ENCODE measurements around the gene SLC17A5. TPM values are rescaled to one million over a fixed set of nuclear protein-coding genes. Genes with fewer than 3 reads are reported as not detected.
A peak's percentile ranks its signal among the peaks of the same experiment; 100 is the strongest.
"Not testable (repeated sequence)": the region's sequence is repeated elsewhere in the genome, so short reads cannot be mapped to it uniquely, and the experiment has no call there.

SLC17A5 gene
- total and polyA plus RNA-seq, 10 of the 15 experiments (the other 5 are each of a cell fraction or from before 2014, with no cell fraction given), result 2.3 to 7.2 (median 5.0) TPM

DNA sequence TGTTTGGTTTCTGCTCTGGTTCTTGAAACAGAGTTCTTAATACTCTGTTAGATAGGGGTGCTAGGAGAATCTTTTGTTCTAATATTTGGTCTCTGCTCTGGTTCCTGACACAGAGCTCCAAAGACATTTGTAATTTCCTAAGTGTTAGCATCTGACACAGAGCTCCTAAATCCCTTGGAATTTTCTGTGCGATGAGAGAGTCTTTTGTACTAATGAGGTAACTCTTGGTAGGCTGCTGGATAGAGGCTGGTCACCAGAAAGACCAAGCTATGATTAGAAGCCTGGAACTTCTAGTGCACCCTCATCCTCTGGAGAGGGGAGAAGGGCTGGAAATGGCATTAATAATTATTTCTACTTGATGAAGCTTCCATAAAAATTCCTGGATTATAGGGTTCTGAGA is 34.6 kb upstream of the SLC17A5 start (continued):
- TF ChIP-seq STAT1 (conservative IDR thresholded peaks at IDR 0.05) (no peak), ZNF207 (IDR thresholded peaks at IDR 0.05; ENCODE audit: borderline replicate concordance) (no peak), NFXL1 (IDR thresholded peaks at IDR 0.05; ENCODE audit: borderline replicate concordance) (no peak), TCF3 (IDR thresholded peaks at IDR 0.05; ENCODE audit: borderline replicate concordance, insufficient read depth, low read depth, low read length) (no peak)

- BruUV-seq (replicated peaks); in situ Hi-C loops (cut with MboI); FAIRE-seq: not testable (repeated sequence)
Measured at GRCh38 chr6:73683574-73683973, 29.8 kb upstream of the SLC17A5 start.

DNA sequence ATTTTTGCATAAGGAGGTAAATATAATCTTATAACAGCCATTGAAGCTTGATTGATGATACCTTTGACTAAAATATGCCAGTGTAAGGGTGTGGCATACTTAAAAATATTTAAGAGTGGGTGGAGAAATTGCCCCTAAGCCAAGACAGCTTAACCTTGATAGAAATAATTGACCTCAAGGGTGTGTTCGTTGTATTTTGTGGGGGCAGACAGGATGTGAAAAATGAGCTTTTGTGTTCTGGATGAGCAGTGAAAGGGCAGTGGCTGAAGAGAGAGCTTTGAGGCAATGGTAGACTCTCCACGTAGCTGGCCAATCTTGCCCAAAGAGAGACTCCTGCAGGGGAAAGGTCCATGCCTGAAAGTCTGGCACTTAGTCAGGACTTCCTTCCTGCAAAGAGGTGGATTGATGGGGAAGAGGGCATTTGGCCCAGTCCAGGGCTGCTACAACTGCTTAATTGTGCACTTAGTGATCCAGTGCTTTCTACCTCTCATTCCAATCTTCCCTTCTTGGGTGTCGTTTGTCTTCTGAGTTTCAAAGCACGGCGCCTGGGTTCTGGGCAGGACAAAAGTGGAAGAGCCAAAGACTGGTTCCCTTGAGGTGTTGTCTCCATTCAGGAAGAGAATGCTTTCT is 26.6 kb upstream of the SLC17A5 start:
- Histone ChIP-seq H4K20me1 (ENCODE audit: control insufficient read depth, insufficient read depth) (no peaks in the 10 kb centered on the region), H3K79me2 (ENCODE audit: control insufficient read depth, insufficient read depth, low read length) (no peaks in the 10 kb centered on the region), H3K27ac (ENCODE audit: control insufficient read depth, insufficient read depth) (no peak overlapping the region), H3K4me1 (ENCODE audit: control insufficient read depth, insufficient read depth, low read length) (no peaks in the 10 kb centered on the region), H2AFZ (ENCODE audit: control insufficient read depth, low read depth, low read length) (no peak overlapping the region), H3K9ac (ENCODE audit: control insufficient read depth, insufficient read depth, low read length) (no peak overlapping the region), H3K4me3 (no peak overlapping the region), H3K36me3 (ENCODE audit: control insufficient read depth in 2 of 2, insufficient read depth in 2 of 2, low read length in 1 of 2) (no peaks in the 10 kb centered on the region), H3K27me3 (replicated peaks in 1 of 2; ENCODE audit: control insufficient read depth in 2 of 2, insufficient read depth in 2 of 2, low read length in 1 of 2) (no peaks in the 10 kb centered on the region), H3K4me2 (ENCODE audit: control insufficient read depth, insufficient read depth) (no peak overlapping the region), H3K9me3 (replicated peaks; ENCODE audit: control insufficient read depth, insufficient read depth, low read length) (no peaks in the 10 kb centered on the region; the same call in 2 of the 3 replicates)
- BruUV-seq (replicated peaks), result no TSS peak
- peak; percentile 16 for DNase-seq (ENCODE audit: low read depth, low spot score)
- peak; percentile 41; the same call in 2 of the 3 replicates for ATAC-seq
- WGBS (ENCODE audit: insufficient coverage, insufficient replicate concordance, low lambda C conversion rate, missing lambda C conversion rate), result 37% methylated on average over 5 of the region's 5 CpGs
- no peak for FAIRE-seq
- RAD21 ChIA-PET (ENCODE audit: unreplicated experiment), result interaction anchor here (1.0 kb wide), 1 partner anchor 53 kb away, joined by 3 read pairs; no protein-coding TSS in a partner anchor
- SMC1A ChIA-PET (ENCODE audit: uncharacterized antibody, unreplicated experiment), result interaction anchor here (1.5 to 10.3 kb wide), 2 partner anchors 51 to 56 kb away, joined by 7 to 120 read pairs; no protein-coding TSS in a partner anchor
- intact Hi-C loops (cut with micrococcal nuclease; ENCODE audit: unreplicated experiment), result no loop called here
- in situ Hi-C loops (cut with MboI), result no loop called here
- CTCF ChIA-PET, result interaction anchor here (0.6 to 11.8 kb wide), 6 partner anchors 27 to 82 kb away, joined by 3 to 213 read pairs (median 3); no protein-coding TSS in a partner anchor
- POLR2A ChIA-PET, result interaction anchor here (0.6 kb wide), 1 partner anchor 42 kb away, joined by 3 read pairs; no protein-coding TSS in a partner anchor
- TF ChIP-seq IKZF2 (IDR thresholded peaks at IDR 0.05) (no peak), SMC3 (IDR thresholded peaks at IDR 0.05; ENCODE audit: borderline replicate concordance, low read length) (no peak), TAF1 (IDR thresholded peaks at IDR 0.05; ENCODE audit: borderline replicate concordance, low read depth, low read length) (no peak), NR2F1 (conservative IDR thresholded peaks at IDR 0.05) (no peak; the same call in 1 of the 2 replicates), POLR2A (IDR thresholded peaks at IDR 0.05; ENCODE audit: low read depth, low read length) (no peak), FOXK2 (IDR thresholded peaks at IDR 0.05) (no peak), ZNF207 (IDR thresholded peaks at IDR 0.05; ENCODE audit: borderline replicate concordance) (no peak)
- TF ChIP-seq, protein P1, sequence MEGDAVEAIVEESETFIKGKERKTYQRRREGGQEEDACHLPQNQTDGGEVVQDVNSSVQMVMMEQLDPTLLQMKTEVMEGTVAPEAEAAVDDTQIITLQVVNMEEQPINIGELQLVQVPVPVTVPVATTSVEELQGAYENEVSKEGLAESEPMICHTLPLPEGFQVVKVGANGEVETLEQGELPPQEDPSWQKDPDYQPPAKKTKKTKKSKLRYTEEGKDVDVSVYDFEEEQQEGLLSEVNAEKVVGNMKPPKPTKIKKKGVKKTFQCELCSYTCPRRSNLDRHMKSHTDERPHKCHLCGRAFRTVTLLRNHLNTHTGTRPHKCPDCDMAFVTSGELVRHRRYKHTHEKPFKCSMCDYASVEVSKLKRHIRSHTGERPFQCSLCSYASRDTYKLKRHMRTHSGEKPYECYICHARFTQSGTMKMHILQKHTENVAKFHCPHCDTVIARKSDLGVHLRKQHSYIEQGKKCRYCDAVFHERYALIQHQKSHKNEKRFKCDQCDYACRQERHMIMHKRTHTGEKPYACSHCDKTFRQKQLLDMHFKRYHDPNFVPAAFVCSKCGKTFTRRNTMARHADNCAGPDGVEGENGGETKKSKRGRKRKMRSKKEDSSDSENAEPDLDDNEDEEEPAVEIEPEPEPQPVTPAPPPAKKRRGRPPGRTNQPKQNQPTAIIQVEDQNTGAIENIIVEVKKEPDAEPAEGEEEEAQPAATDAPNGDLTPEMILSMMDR (IDR thresholded peaks at IDR 0.05 in 2 of 3, conservative IDR thresholded peaks at IDR 0.05 in 1 of 3; ENCODE audit: control insufficient read depth in 2 of 3, extremely low read depth in 1 of 3, insufficient read depth in 1 of 3, low read depth in 3 of 3, low read length in 3 of 3), result no peak

More at GRCh38 chr6:73683574-73683973, 29.8 kb upstream of the SLC17A5 start:
- H3K9me3 ChIP-seq (replicated peaks; ENCODE audit: control insufficient read depth, insufficient read depth, low read length); CTCF ChIA-PET; ATAC-seq; H3K4me1 ChIP-seq (ENCODE audit: control insufficient read depth, insufficient read depth, low read length); POLR2A ChIA-PET; H3K9ac ChIP-seq (ENCODE audit: control insufficient read depth, insufficient read depth, low read length); H3K4me3 ChIP-seq; H3K27me3 ChIP-seq (replicated peaks in 1 of 2; ENCODE audit: control insufficient read depth in 2 of 2, insufficient read depth in 2 of 2, low read length in 1 of 2); H3K79me2 ChIP-seq (ENCODE audit: control insufficient read depth, insufficient read depth, low read length); RAD21 ChIA-PET (ENCODE audit: unreplicated experiment); H3K27ac ChIP-seq (ENCODE audit: control insufficient read depth, insufficient read depth); intact Hi-C loops (cut with micrococcal nuclease; ENCODE audit: unreplicated experiment); H3K36me3 ChIP-seq (ENCODE audit: control insufficient read depth in 2 of 2, insufficient read depth in 2 of 2, low read length in 1 of 2); H4K20me1 ChIP-seq (ENCODE audit: control insufficient read depth, insufficient read depth); DNase-seq (ENCODE audit: low read depth, low spot score); H3K4me2 ChIP-seq (ENCODE audit: control insufficient read depth, insufficient read depth); H2AFZ ChIP-seq (ENCODE audit: control insufficient read depth, low read depth, low read length): not testable (repeated sequence)
- 0% methylated on average over 2 of the region's 2 CpGs for WGBS (ENCODE audit: insufficient coverage, insufficient replicate concordance, low lambda C conversion rate, missing lambda C conversion rate)
- SMC1A ChIA-PET (ENCODE audit: uncharacterized antibody, unreplicated experiment), result interaction anchor here (1.0 kb wide), 1 partner anchor 50 kb away, joined by 3 read pairs; no protein-coding TSS in a partner anchor
